ENCODE results near the gene FLACC1. TPM values are rescaled to one million over a fixed set of nuclear protein-coding genes. Genes with fewer than 3 reads are reported as not detected.

Gene FLACC1
- total RNA-seq, 4 donors from 2014 or later: 0.68 to 4.7 (median 1.9) TPM

GRCh38 chr2:201383136-201383535 lies 26.0 kb upstream of the FLACC1 start:
- TF ChIP-seq, protein P1, sequence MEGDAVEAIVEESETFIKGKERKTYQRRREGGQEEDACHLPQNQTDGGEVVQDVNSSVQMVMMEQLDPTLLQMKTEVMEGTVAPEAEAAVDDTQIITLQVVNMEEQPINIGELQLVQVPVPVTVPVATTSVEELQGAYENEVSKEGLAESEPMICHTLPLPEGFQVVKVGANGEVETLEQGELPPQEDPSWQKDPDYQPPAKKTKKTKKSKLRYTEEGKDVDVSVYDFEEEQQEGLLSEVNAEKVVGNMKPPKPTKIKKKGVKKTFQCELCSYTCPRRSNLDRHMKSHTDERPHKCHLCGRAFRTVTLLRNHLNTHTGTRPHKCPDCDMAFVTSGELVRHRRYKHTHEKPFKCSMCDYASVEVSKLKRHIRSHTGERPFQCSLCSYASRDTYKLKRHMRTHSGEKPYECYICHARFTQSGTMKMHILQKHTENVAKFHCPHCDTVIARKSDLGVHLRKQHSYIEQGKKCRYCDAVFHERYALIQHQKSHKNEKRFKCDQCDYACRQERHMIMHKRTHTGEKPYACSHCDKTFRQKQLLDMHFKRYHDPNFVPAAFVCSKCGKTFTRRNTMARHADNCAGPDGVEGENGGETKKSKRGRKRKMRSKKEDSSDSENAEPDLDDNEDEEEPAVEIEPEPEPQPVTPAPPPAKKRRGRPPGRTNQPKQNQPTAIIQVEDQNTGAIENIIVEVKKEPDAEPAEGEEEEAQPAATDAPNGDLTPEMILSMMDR (IDR thresholded peaks at IDR 0.05; ENCODE audit: low read depth): no peak

DNA sequence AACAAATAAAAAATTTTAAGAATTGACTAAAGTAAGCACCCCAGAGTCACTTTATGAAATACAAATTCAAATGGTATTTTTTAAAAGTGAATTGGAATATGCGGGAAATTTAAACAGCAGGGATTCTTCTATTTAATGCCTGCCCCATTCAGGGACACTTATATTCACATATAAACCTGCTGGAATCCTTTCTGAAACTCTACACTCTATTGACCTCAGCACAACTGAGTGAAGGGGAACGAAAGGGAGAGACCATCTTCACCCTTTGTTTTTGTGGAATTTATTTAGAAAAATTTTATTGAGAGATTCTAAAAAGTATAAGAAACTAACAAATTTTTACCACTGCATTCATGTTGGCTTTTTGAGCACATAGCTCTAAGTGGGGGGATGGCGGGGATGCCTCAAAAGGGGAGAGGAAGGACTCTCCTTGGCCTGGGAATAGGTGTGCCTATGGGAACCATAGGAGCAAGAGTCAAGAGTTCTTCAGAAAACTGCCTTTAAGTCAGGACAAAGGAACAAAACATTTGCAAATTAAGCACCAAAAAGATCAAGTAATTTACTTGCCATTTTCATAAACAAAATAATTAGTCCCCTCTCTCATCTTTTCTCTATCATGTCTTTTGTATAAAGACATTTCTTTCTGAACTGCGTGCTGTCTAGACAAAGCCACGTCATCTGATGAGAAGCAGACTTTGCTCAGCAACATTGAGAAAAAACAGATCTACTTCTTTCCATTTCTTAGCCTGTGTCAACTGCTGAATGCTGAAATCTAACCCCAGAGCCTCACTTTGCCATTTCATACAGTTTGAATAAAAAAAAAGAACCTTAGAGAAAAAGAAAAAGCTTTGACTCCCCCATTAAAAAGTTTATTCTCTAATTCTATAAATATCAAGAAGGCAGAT lies 21.6 kb upstream of the FLACC1 start:
- TF ChIP-seq, protein P1 (IDR thresholded peaks at IDR 0.05; ENCODE audit: low read depth): no peak

- TF ChIP-seq, protein P1 (IDR thresholded peaks at IDR 0.05; ENCODE audit: low read depth): no peak
Observed at GRCh38 chr2:201377218-201377617, 20.1 kb upstream of the FLACC1 start.

DNA sequence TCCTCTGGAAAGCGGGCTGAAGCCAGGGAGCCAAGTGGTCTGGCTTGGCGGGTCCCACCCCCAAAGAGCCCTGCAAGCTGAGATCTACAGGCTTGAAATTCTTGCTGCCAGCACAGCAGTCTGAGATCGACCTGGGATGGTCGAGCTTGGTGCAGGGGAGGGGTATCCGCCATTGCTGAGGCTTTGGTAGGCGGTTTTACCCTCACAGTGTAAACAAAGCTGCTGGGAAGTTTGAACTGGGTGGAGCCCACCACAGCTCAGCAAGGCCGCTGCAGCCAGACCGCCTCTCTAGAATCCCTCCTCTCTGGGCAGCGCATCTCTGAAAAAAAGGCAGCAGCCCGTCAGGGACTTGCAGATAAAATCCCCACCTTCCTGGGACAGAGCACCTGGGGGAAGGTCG lies 12.6 kb upstream of the FLACC1 start:
- TF ChIP-seq, protein P1 (IDR thresholded peaks at IDR 0.05; ENCODE audit: low read depth): no peak

GRCh38 chr2:201366146-201366545 lies 9.0 kb upstream of the FLACC1 start:
- TF ChIP-seq, protein P1 (IDR thresholded peaks at IDR 0.05; ENCODE audit: low read depth): no peak

- TF ChIP-seq, protein P1 (IDR thresholded peaks at IDR 0.05; ENCODE audit: low read depth): no peak
Observed at GRCh38 chr2:201363857-201364560, 6.9 kb upstream of the FLACC1 start.

- TF ChIP-seq, protein P1 (IDR thresholded peaks at IDR 0.05; ENCODE audit: low read depth): no peak
Observed at GRCh38 chr2:201362396-201362795, 5.3 kb upstream of the FLACC1 start.

All from subcutaneous adipose tissue (tissue), 4 donors.